NCI-H1417 treated with DMSO at 0.1 percent for 48 hours (cell line): Measurements from ENCODE around the gene ZSWIM3.
"Not testable (repeated sequence)": the region's sequence is repeated elsewhere in the genome, so short reads cannot be mapped to it uniquely, and the experiment has no call there.

Experiments used
- DNase-seq: peaks from one replicate; lab custom pipeline; 2025; lab: John Stamatoyannopoulos, UW

ZSWIM3 gene

GRCh38 chr20:45861221-45862075 is 4.0 kb downstream of the ZSWIM3 start:
- DNase-seq: no peak

GRCh38 chr20:45863543-45864470 is 6.4 kb downstream of the ZSWIM3 start:
- DNase-seq: no peak

GRCh38 chr20:45866454-45866853 is 9.0 kb downstream of the ZSWIM3 start:
- DNase-seq: no peak

GRCh38 chr20:45867136-45867818 is 9.9 kb downstream of the ZSWIM3 start:
- no peak for DNase-seq

- no peak for DNase-seq
Observed at GRCh38 chr20:45867819-45868176, 10.4 kb downstream of the ZSWIM3 start.

- no peak for DNase-seq
Observed at GRCh38 chr20:45872626-45873025, 15.2 kb downstream of the ZSWIM3 start.

GRCh38 chr20:45873409-45874103 is 16.1 kb downstream of the ZSWIM3 start:
- DNase-seq: no peak

GRCh38 chr20:45874104-45874481 is 16.7 kb downstream of the ZSWIM3 start:
- DNase-seq: not testable (repeated sequence)

- DNase-seq: no peak
Observed at GRCh38 chr20:45874576-45874975, 17.2 kb downstream of the ZSWIM3 start.

- no peak for DNase-seq
Observed at GRCh38 chr20:45878076-45878761, 20.8 kb downstream of the ZSWIM3 start.

- peak; percentile 93 for DNase-seq
Observed at GRCh38 chr20:45880988-45881788, 23.8 kb downstream of the ZSWIM3 start, which contains the start of gene ZSWIM1. TSS of gene ZSWIM1 (plus strand) at chr20:45881227. CDS start at chr20:45882593, 1,366 bp downstream.

GRCh38 chr20:45882469-45883099 is 25.2 kb downstream of the ZSWIM3 start:
- no peak for DNase-seq

GRCh38 chr20:45883100-45883469 is 25.7 kb downstream of the ZSWIM3 start:
- DNase-seq: no peak

- DNase-seq: no peak
Observed at GRCh38 chr20:45886590-45887345, 29.4 kb downstream of the ZSWIM3 start.

GRCh38 chr20:45887346-45887715 is 29.9 kb downstream of the ZSWIM3 start, which contains the start of gene SPATA25:
TSS of gene SPATA25 (minus strand) at chr20:45887622. CDS start at chr20:45887590, 32 bp downstream.
- no peak for DNase-seq

- DNase-seq: no peak
Observed at GRCh38 chr20:45888681-45889080, 31.3 kb downstream of the ZSWIM3 start.

- DNase-seq: peak; percentile 16
Observed at GRCh38 chr20:45890077-45890984, 32.9 kb downstream of the ZSWIM3 start.
